WI38 (cell line): Measurements from ENCODE around the gene ERICH3.

Experiments
- H3K4me3 ChIP-seq: 2 replicates; pipeline ENCODE4 v1.5.1; 2011; ENCODE audit warnings: low read depth, mild to moderate bottlenecking, control low read depth, low read length
- TF ChIP-seq, protein P1 (sequence below): IDR thresholded peaks from 2 replicates; pipeline ENCODE4 v1.5.1; 2012; ENCODE audit warnings: low read depth, mild to moderate bottlenecking, control low read depth, low read length

Gene ERICH3

GRCh38 chr1:74690364-74690696 lies 16.7 kb upstream of the ERICH3 start:
- no peak overlapping the region for H3K4me3 ChIP-seq
- TF ChIP-seq, protein P1, sequence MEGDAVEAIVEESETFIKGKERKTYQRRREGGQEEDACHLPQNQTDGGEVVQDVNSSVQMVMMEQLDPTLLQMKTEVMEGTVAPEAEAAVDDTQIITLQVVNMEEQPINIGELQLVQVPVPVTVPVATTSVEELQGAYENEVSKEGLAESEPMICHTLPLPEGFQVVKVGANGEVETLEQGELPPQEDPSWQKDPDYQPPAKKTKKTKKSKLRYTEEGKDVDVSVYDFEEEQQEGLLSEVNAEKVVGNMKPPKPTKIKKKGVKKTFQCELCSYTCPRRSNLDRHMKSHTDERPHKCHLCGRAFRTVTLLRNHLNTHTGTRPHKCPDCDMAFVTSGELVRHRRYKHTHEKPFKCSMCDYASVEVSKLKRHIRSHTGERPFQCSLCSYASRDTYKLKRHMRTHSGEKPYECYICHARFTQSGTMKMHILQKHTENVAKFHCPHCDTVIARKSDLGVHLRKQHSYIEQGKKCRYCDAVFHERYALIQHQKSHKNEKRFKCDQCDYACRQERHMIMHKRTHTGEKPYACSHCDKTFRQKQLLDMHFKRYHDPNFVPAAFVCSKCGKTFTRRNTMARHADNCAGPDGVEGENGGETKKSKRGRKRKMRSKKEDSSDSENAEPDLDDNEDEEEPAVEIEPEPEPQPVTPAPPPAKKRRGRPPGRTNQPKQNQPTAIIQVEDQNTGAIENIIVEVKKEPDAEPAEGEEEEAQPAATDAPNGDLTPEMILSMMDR = no peak

DNA sequence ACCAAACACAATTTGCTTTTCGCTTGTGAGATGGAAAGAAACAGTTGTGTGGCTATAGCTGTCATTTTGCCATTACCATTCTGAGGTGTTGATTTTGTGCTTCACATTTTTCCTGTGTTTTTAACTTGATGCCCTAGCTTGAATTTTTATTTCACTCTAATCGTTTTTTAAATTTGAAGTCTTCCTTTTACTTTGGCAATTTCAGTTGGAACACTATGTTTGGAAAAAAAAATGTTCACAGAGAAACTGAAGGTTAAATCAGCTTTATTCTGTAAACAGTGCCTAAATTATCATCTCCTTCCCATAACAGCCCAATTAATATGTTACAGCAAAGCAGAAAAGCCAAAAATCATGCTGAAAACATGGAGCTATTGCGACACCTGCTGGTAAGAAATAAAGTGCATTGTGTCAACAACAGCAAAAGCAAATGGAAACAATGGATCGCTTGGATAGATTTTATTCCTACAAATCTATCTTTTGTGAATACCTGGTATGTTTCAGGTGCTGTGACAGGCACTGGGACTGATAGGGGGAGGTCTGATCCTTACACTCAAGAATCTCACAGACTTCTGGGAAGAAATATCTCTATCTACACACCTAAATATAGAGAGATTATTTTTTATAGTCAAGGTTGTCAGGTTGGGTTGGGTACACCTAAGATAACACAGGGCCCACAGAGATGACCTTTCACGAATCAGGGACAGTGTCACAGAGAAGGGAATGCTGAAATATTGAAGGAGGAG lies 16.2 kb upstream of the ERICH3 start:
- H3K4me3 ChIP-seq = no peak overlapping the region

GRCh38 chr1:74686928-74687327 lies 13.3 kb upstream of the ERICH3 start:
- H3K4me3 ChIP-seq = no peak overlapping the region
- TF ChIP-seq, protein P1 = no peak

More for the DNA sequence above, 16.2 kb upstream of the ERICH3 start:
- TF ChIP-seq, protein P1 = peak; percentile 46; the same call in 1 of the 2 replicates

DNA sequence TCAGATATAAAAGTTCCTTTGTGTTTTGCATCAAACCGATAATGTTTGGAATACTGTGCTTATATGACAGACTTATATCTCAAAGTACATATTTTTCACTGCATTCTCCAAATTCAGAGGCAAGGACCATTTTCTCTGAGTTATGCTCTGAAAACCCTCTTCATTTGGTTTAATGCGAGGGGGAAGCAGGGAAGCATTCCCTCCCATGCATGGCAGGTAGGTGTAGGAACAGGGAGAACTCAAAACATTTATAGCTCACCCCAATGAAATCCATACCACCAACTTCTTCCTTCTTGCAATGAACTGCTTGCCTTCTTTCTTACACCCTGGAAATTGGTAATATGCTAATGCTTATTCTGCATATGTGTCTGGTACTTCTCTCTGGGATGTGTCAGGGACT lies 10.7 kb upstream of the ERICH3 start:
- TF ChIP-seq, protein P1 = no peak
- H3K4me3 ChIP-seq = no peak overlapping the region

- TF ChIP-seq, protein P1 = no peak
These were observed 10.1 kb upstream of the ERICH3 start for GRCh38 chr1:74683656-74684055.

GRCh38 chr1:74681851-74682250 lies 8.3 kb upstream of the ERICH3 start:
- H3K4me3 ChIP-seq = no peak overlapping the region
- TF ChIP-seq, protein P1 = no peak

More at GRCh38 chr1:74683656-74684055, 10.1 kb upstream of the ERICH3 start:
- H3K4me3 ChIP-seq = no peak overlapping the region

DNA sequence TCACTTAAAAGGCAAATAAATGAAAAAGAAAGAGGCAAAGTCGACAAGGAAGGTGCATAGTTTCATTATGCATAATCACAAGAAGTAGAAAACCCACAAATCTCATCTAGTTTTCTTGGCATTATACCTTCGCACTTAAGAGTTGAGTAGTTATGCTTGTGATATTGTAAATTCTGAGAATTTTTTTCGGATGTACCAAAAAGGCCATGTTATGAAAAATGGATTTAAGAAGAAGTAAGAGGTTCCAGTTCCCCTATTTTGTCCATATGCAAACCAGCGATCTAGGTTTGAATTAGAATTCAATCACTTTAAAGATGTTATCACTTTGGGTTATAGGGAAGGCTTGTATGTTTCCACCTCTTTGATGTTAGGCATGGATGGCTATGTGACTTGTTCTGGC lies 7.9 kb upstream of the ERICH3 start:
- TF ChIP-seq, protein P1 = no peak
- no peak overlapping the region for H3K4me3 ChIP-seq
